ENCODE data around the gene UNC119B. TPM values are rescaled to one million over a fixed set of nuclear protein-coding genes. Genes with fewer than 3 reads are reported as not detected.

UNC119B gene
- 15.9 and 24.4 TPM in 2 replicates for total RNA-seq

DNA sequence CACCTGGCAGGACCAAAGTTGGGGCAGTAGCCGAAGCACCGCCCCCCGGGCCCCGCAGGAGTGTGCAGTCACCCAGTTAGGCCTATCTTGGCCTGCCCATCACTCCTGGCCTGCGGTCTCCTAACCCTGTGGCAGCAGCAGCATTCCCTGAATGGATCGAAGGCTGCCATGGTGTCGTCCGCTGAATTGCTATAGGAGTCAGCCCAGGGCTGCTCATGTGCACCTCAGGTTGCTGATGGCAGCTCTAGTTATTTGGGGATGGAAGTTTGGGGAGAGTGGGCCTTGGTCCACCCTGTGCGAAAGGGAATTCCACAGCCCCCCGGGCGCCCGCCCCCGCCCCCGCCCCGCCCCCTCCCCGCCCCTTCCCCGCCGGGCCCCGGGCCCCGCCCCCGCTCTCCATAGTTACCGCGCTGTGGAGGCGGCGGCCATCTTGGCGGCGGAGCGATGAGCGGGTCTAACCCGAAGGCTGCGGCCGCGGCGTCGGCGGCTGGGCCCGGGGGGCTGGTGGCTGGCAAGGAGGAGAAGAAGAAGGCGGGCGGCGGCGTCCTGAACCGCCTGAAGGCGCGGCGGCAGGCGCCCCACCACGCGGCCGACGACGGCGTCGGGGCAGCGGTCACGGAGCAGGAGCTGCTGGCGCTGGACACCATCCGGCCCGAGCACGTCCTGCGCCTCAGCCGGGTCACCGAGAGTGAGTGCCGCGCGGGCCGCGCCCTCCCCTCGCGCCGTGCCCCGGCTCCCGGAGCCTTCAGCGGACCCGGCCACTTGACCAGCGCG lies at the start of gene UNC119B:
TSS of gene UNC119B (plus strand) at position 428 of the 774 bp plus-strand sequence. CDS start at position 445, 17 bp downstream.

DNA sequence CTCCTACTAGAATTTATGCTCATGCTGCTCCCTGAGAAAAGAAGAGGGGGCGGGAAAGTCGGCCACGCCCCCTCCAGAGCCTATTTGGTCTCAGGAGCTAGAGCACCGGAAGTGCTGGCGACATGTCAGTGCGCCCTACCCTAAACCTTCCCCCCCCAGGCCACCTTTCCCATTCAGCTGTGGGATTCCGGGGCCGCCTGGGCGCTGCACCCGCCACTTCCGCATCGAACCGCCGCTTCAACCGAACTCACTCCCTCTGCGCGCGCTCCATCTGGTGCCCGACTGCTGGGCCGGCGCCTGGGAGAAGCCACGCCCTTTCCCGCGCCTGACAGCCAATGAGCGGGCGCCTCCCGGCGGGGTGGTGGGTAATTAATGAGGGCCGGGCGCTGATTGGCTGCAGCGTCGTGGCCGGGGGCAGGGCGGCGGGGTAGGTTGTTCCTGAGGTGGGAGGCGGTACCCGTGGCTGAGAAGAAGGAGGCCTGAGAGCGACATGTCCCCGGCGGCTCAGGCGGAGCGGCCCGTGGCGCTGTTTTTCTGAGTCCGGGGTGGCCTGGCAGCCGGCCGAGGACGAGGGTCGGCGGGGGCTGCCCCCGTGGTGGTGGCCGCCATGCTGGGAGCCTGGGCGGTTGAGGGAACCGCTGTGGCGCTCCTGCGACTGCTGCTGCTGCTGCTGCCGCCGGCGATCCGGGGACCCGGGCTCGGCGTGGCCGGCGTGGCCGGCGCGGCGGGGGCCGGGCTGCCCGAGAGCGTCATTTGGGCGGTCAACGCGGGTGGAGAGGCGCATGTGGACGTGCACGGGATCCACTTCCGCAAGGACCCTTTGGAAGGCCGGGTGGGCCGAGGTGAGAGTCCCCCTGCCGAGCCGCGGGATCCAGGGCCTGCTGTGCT lies 23.3 kb upstream of the UNC119B start, which contains the start of gene MLEC:
TSS of gene MLEC (plus strand) at position 460 of the 888 bp plus-strand sequence. CDS start at position 608, 148 bp downstream.

DNA sequence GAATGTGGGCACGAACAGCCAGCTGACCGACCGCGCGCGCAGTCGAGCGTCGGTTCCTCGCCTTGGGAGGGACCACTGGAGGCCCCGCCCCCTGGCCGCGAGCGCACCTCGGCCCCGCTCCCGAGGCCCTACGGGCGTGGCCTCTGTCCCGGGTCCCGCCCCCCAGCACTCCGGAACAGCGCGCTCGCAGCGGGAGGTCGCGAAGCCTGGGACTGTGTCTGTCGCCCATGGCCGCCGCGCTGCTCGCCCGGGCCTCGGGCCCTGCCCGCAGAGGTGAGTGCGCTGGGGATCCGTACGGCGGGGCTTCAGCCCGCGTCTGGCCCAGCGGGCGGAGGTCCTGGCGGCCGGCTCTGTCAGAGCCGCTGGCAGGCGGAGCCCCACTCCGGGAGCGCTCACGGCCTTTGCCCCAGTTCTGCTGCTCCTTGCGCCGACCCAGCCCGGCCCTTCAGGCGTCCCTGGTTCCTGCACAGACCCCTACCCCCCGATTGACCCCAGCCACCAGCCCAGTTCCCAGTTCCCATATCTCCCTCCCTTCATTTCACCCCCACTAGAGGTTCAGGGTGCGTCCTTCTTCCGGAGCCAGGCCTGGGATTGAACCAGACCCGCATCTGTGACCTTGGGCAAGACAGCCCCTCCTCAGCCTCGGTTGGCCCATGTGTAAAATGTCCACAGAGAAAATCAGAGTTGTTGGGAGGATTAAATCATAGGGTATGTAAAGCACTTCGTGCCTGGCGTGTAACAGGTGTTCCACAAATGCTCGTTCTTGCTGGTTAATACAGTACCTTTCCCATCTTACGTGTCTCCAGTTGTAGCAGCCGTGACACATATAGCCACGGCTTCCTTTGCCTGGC lies 15.6 kb downstream of the UNC119B start, which contains the start of gene ACADS:
TSS of gene ACADS (plus strand) at position 168 of the 851 bp plus-strand sequence. CDS start at position 228, 60 bp downstream.

Other genes starting within 250 kb of the UNC119B start
- gene SRSF9, start 240.7 kb upstream of the UNC119B start, total RNA-seq: 98.9 and 124 TPM in 2 replicates
- 274 and 414 TPM in 2 replicates for gene DYNLL1, start 214.3 kb upstream of the UNC119B start, total RNA-seq
- 28.4 and 31.8 TPM in 2 replicates for gene COQ5, start 181.3 kb upstream of the UNC119B start, total RNA-seq
- gene RNF10, start 176.1 kb upstream of the UNC119B start, total RNA-seq: 79.1 and 79.4 TPM in 2 replicates
- gene POP5, start 129.1 kb upstream of the UNC119B start, total RNA-seq: 44.7 and 68.0 TPM in 2 replicates
- 0.30 TPM in 1 of 2 replicates, not detected in the other for gene CABP1, start 69.8 kb upstream of the UNC119B start, total RNA-seq
- gene MLEC, start 23.3 kb upstream of the UNC119B start, total RNA-seq: 66.6 and 67.6 TPM in 2 replicates
- 8.5 and 19.1 TPM in 2 replicates for gene ACADS, start 15.4 kb downstream of the UNC119B start, total RNA-seq
- 8.5 and 15.5 TPM in 2 replicates for gene SPPL3, start 193.9 kb downstream of the UNC119B start, total RNA-seq

Data from hair follicular keratinocyte (primary cell).